Liver (tissue), 9 donors: ENCODE results near the gene CCDC187. TPM values are rescaled to one million over a fixed set of nuclear protein-coding genes. Genes with fewer than 3 reads are reported as not detected.

Source experiments
- DNase-seq: peaks from one replicate; pipeline ENCODE4 v3.0.0-alpha.2; 2017; ENCODE audit warnings: low spot score
- H3K27ac ChIP-seq, 2 donors: one replicate each; pipeline ENCODE4 v1.7.0; 2013; ENCODE audit warnings: inconsistent platforms in 2 of 2, low read length in 2 of 2, control low read depth in 1 of 2, low read depth in 1 of 2, mild to moderate bottlenecking in 1 of 2
- H3K27me3 ChIP-seq, 4 donors: one replicate each; pipeline versions ENCODE4 v1.6.1 to v1.7.0; 2013; ENCODE audit warnings: low read length in 3 of 4, inconsistent platforms in 1 of 4, mild to moderate bottlenecking in 1 of 4, moderate library complexity in 1 of 4; ENCODE audit not compliant: control insufficient read depth in 4 of 4, insufficient read depth in 4 of 4
- H3K36me3 ChIP-seq, 4 donors: one replicate each; pipeline versions ENCODE4 v1.6.1 to v1.7.0; 2013; ENCODE audit warnings: low read length in 3 of 4, mild to moderate bottlenecking in 3 of 4, low read depth in 1 of 4, moderate library complexity in 1 of 4; ENCODE audit not compliant: control insufficient read depth in 4 of 4, insufficient read depth in 3 of 4
- H3K4me1 ChIP-seq, 4 donors: one replicate each; pipeline versions ENCODE4 v1.6.1 to v1.7.0; 2013; ENCODE audit warnings: low read length in 3 of 4, mild to moderate bottlenecking in 3 of 4, moderate library complexity in 1 of 4; ENCODE audit not compliant: control insufficient read depth in 4 of 4, insufficient read depth in 4 of 4
- H3K4me3 ChIP-seq, 3 donors: one replicate each; pipeline versions ENCODE4 v1.6.1 to v1.7.0; 2013; ENCODE audit warnings: low read length in 3 of 3, control low read depth in 1 of 3, low read depth in 1 of 3, mild to moderate bottlenecking in 1 of 3
- H3K9ac ChIP-seq, 2 donors: one replicate each; pipeline ENCODE4 v1.7.0; 2013; ENCODE audit warnings: low read length in 2 of 2, mild to moderate bottlenecking in 2 of 2, moderate library complexity in 2 of 2, control low read depth in 1 of 2, low read depth in 1 of 2
- H3K9me3 ChIP-seq, 4 donors: one replicate each; pipeline versions ENCODE4 v1.6.1 to v1.7.0; 2013; ENCODE audit warnings: low read length in 3 of 4; ENCODE audit not compliant: control insufficient read depth in 4 of 4
- EGR1 ChIP-seq, 2 donors: IDR thresholded peaks; 2 replicates each; pipeline ENCODE4 v1.6.1; 2016 to 2018; ENCODE audit warnings: antibody characterized with exemption in 2 of 2, low read depth in 2 of 2
- FOXA1 ChIP-seq: IDR thresholded peaks from 2 replicates; pipeline ENCODE4 v1.6.1; 2016; ENCODE audit warnings: antibody characterized with exemption
- FOXA2 ChIP-seq: IDR thresholded peaks from 2 replicates; pipeline ENCODE4 v1.6.1; 2016; ENCODE audit warnings: antibody characterized with exemption
- GABPA ChIP-seq, 2 donors: IDR thresholded peaks in 1 of 2; conservative IDR thresholded peaks in 1 of 2; 2 replicates each; pipeline ENCODE4 v1.6.1; 2016; ENCODE audit warnings: antibody characterized with exemption in 2 of 2, mild to moderate bottlenecking in 1 of 2, moderate library complexity in 1 of 2
- HNF4A ChIP-seq, 2 donors: conservative IDR thresholded peaks; 2 replicates each; pipeline ENCODE4 v1.6.1; 2016; ENCODE audit warnings: antibody characterized with exemption in 2 of 2, mild to moderate bottlenecking in 2 of 2
- HNF4G ChIP-seq: IDR thresholded peaks from 2 replicates; pipeline ENCODE4 v1.6.1; 2016; ENCODE audit warnings: antibody characterized with exemption
- JUND ChIP-seq, 2 donors: IDR thresholded peaks; 2 replicates each; pipeline ENCODE4 v1.6.1; 2016; ENCODE audit warnings: antibody characterized with exemption in 2 of 2
- NR2F2 ChIP-seq: IDR thresholded peaks from 2 replicates; pipeline ENCODE4 v1.6.1; 2016; ENCODE audit warnings: antibody characterized with exemption
- RAD21 ChIP-seq, 2 donors: IDR thresholded peaks; 2 replicates each; pipeline ENCODE4 v1.6.1; 2016; ENCODE audit warnings: antibody characterized with exemption in 2 of 2, mild to moderate bottlenecking in 2 of 2
- SP1 ChIP-seq: IDR thresholded peaks from 2 replicates; pipeline ENCODE4 v1.6.1; 2018; ENCODE audit warnings: antibody characterized with exemption, mild to moderate bottlenecking
- TAF1 ChIP-seq: conservative IDR thresholded peaks from 2 replicates; pipeline ENCODE4 v1.6.1; 2016; ENCODE audit warnings: antibody characterized with exemption, mild to moderate bottlenecking
- YY1 ChIP-seq: IDR thresholded peaks from 2 replicates; pipeline ENCODE4 v1.6.1; 2016; ENCODE audit warnings: antibody characterized with exemption, mild to moderate bottlenecking
- WGBS: extraction: QIAGEN DNeasy Blood & Tissue Kit; methylation state at CpG from one replicate; pipeline ENCODE4 v1.1.7; 2013; 5-methylcytosine and 5-hydroxymethylcytosine counted together
- polyA plus RNA-seq, 2 donors: library from polyadenylated mRNA; stranded (reverse) in 1 of 2; unstranded in 1 of 2; fragments of 200-250 nt in 1 of 2; fragments of >200 nt in 1 of 2; fragmentation: Nextera tagmentation in 1 of 2; extraction: Ambion mirVana in 1 of 2; gene quantifications; one replicate each; pipeline versions ENCODE4 v1.2.1 to v1.2.3, GENCODE V29; 2013 to 2015
- total RNA-seq, 2 donors: library from RNA; depleted of rRNA; stranded (reverse); fragments of >200 nt; gene quantifications; one replicate each; pipeline ENCODE4 v1.2.3, GENCODE V29; 2014
- TF ChIP-seq, protein P1 (sequence below): IDR thresholded peaks from 2 replicates; pipeline ENCODE4 v1.6.1; 2016; ENCODE audit warnings: antibody characterized with exemption, mild to moderate bottlenecking
- TF ChIP-seq, protein P2 (sequence below): IDR thresholded peaks from 2 replicates; pipeline ENCODE4 v1.6.1; 2016; ENCODE audit warnings: antibody characterized with exemption
- TF ChIP-seq, protein P3 (sequence below): IDR thresholded peaks from 2 replicates; pipeline ENCODE4 v1.6.1; 2016; ENCODE audit warnings: antibody characterized with exemption
- TF ChIP-seq, protein P4 (sequence below): fragments of 150-350 bp; IDR thresholded peaks from 2 replicates; pipeline ENCODE4 v1.5.1; 2017; ENCODE audit warnings: improper control_type of control experiment, low read depth, low read length; ENCODE audit not compliant: missing input control
- TF ChIP-seq, protein P5 (sequence below): IDR thresholded peaks from 2 replicates; pipeline ENCODE4 v1.6.1; 2016; ENCODE audit warnings: antibody characterized with exemption
- donor health status: healthy.
- donor health status: healthy.
- donor health status: healthy.
- donor health status: healthy.
- donor health status: healthy.

CCDC187 gene
- total and polyA plus RNA-seq, 4 donors, result 0.05 TPM; not detected in 3

- TF ChIP-seq NR2F2, result no peak
- no peak for TF ChIP-seq YY1
These were observed 13.2 kb upstream of the CCDC187 start (continued) for GRCh38 chr9:136316896-136317676.

DNA sequence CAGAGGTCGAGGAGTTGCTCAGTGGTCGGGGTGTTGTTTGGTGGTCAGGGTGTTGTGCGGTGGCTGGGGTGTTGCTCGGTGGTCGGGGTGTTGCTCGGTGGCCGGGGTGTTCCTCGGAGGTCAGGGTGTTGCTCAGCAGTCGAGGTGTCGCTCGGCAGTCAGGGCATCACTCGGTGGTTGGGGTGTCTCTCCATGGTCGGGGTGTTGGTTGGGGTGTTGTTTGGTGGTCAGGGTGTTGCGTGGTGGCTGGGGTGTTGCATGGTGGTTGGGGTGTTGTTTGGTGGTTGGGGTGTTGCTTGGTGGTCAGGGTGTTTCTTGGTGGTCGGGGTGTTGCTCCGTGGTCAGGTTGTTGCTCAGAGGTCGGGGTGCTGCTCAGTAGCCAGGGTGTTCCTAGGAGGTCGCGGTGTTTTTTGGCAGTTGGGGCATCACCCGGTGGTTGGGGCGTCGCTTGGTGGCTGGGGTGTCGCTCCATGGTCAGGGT is 12.4 kb upstream of the CCDC187 start:
- Histone ChIP-seq H3K9me3 (peaks cover 0 to 8% (median 5%) of the 10 kb centered on the region in 4 donors), H3K27me3 (no peaks in the 10 kb centered on the region), H3K9ac (no peak overlapping the region), H3K36me3 (no peaks in the 10 kb centered on the region), H3K27ac (no peak overlapping the region), H3K4me1 (no peaks in the 10 kb centered on the region), H3K4me3 (no peak overlapping the region)
- no peak for DNase-seq
- TF ChIP-seq, protein P1, sequence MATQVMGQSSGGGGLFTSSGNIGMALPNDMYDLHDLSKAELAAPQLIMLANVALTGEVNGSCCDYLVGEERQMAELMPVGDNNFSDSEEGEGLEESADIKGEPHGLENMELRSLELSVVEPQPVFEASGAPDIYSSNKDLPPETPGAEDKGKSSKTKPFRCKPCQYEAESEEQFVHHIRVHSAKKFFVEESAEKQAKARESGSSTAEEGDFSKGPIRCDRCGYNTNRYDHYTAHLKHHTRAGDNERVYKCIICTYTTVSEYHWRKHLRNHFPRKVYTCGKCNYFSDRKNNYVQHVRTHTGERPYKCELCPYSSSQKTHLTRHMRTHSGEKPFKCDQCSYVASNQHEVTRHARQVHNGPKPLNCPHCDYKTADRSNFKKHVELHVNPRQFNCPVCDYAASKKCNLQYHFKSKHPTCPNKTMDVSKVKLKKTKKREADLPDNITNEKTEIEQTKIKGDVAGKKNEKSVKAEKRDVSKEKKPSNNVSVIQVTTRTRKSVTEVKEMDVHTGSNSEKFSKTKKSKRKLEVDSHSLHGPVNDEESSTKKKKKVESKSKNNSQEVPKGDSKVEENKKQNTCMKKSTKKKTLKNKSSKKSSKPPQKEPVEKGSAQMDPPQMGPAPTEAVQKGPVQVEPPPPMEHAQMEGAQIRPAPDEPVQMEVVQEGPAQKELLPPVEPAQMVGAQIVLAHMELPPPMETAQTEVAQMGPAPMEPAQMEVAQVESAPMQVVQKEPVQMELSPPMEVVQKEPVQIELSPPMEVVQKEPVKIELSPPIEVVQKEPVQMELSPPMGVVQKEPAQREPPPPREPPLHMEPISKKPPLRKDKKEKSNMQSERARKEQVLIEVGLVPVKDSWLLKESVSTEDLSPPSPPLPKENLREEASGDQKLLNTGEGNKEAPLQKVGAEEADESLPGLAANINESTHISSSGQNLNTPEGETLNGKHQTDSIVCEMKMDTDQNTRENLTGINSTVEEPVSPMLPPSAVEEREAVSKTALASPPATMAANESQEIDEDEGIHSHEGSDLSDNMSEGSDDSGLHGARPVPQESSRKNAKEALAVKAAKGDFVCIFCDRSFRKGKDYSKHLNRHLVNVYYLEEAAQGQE, result no peak
- TF ChIP-seq EGR1 (IDR thresholded peaks at IDR 0.05; ENCODE audit: low read depth in 2 of 2) (no peak), FOXA2 (no peak), HNF4A (conservative IDR thresholded peaks at IDR 0.05) (no peak), FOXA1 (no peak), GABPA (IDR thresholded peaks at IDR 0.05 in 1 of 2, conservative IDR thresholded peaks at IDR 0.05 in 1 of 2) (no peak), RAD21 (IDR thresholded peaks at IDR 0.05) (no peak), TAF1 (no peak), HNF4G (no peak), NR2F2 (no peak), SP1 (no peak), YY1 (no peak), JUND (IDR thresholded peaks at IDR 0.05) (no peak)
- TF ChIP-seq, protein P2, sequence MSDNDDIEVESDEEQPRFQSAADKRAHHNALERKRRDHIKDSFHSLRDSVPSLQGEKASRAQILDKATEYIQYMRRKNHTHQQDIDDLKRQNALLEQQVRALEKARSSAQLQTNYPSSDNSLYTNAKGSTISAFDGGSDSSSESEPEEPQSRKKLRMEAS, result no peak
- TF ChIP-seq, protein P3, sequence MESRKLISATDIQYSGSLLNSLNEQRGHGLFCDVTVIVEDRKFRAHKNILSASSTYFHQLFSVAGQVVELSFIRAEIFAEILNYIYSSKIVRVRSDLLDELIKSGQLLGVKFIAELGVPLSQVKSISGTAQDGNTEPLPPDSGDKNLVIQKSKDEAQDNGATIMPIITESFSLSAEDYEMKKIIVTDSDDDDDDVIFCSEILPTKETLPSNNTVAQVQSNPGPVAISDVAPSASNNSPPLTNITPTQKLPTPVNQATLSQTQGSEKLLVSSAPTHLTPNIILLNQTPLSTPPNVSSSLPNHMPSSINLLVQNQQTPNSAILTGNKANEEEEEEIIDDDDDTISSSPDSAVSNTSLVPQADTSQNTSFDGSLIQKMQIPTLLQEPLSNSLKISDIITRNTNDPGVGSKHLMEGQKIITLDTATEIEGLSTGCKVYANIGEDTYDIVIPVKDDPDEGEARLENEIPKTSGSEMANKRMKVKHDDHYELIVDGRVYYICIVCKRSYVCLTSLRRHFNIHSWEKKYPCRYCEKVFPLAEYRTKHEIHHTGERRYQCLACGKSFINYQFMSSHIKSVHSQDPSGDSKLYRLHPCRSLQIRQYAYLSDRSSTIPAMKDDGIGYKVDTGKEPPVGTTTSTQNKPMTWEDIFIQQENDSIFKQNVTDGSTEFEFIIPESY, result no peak
- TF ChIP-seq, protein P4, sequence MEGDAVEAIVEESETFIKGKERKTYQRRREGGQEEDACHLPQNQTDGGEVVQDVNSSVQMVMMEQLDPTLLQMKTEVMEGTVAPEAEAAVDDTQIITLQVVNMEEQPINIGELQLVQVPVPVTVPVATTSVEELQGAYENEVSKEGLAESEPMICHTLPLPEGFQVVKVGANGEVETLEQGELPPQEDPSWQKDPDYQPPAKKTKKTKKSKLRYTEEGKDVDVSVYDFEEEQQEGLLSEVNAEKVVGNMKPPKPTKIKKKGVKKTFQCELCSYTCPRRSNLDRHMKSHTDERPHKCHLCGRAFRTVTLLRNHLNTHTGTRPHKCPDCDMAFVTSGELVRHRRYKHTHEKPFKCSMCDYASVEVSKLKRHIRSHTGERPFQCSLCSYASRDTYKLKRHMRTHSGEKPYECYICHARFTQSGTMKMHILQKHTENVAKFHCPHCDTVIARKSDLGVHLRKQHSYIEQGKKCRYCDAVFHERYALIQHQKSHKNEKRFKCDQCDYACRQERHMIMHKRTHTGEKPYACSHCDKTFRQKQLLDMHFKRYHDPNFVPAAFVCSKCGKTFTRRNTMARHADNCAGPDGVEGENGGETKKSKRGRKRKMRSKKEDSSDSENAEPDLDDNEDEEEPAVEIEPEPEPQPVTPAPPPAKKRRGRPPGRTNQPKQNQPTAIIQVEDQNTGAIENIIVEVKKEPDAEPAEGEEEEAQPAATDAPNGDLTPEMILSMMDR, result no peak
- TF ChIP-seq, protein P5, sequence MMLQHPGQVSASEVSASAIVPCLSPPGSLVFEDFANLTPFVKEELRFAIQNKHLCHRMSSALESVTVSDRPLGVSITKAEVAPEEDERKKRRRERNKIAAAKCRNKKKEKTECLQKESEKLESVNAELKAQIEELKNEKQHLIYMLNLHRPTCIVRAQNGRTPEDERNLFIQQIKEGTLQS, result no peak
- 94% methylated on average over 23 of the region's 23 CpGs for WGBS
